Fibroblast of skin of abdomen (primary cell): Measurements from ENCODE around the gene TOMM6.

ENCODE experiments used
- DNase-seq: peaks from one replicate; pipeline ENCODE4 v3.0.0-alpha.2; 2013

Gene TOMM6

GRCh38 chr6:41824571-41825569 is 37.4 kb downstream of the TOMM6 start:
- no peak for DNase-seq

- DNase-seq, result no peak
Measured at GRCh38 chr6:41826343-41827022, 39.0 kb downstream of the TOMM6 start.

- DNase-seq, result no peak
Measured at GRCh38 chr6:41832263-41832662, 44.8 kb downstream of the TOMM6 start.

- no peak for DNase-seq
Measured at GRCh38 chr6:41836022-41836659, 48.6 kb downstream of the TOMM6 start.

- DNase-seq, result peak; percentile 10
Measured at GRCh38 chr6:41836660-41837052, 49.2 kb downstream of the TOMM6 start.
